Endothelial cell of umbilical vein (primary cell): Measurements from ENCODE around the gene SLC6A9. TPM values are rescaled to one million over a fixed set of nuclear protein-coding genes. Genes with fewer than 3 reads are reported as not detected.

Experiments
- BruUV-seq: library from RNA; stranded (reverse); fragments of 400-500 nt; replicated peaks from 2 replicates; lab custom pipeline; 2021; lab: Mats Ljungman, UMichigan
- CTCF ChIA-PET: fragments of 300-600, 350-600 bp; sonication (Branson Sonifier 250); formaldehyde crosslinking; loops from one replicate; lab custom pipeline; 2021; ENCODE audit warnings: antibody characterized with exemption, inconsistent platforms; lab: Charles Lee
- POLR2A ChIA-PET: fragments of 300-600, 350-600 bp; sonication (Branson Sonifier 250); formaldehyde crosslinking; loops from one replicate; lab custom pipeline; 2021; ENCODE audit warnings: antibody characterized with exemption, inconsistent platforms; lab: Charles Lee
- DNase-seq: peaks from one replicate; pipeline ENCODE4 v3.0.0-alpha.2; 2011; ENCODE audit warnings: low read depth, low spot score
- FAIRE-seq: peaks from 2 replicates; lab custom pipeline; 2011; peaks lifted over from hg19 to GRCh38; lab: Jason Lieb, UNC
- H2AFZ ChIP-seq: 2 replicates; pipeline ENCODE4 v1.6.0; 2012; ENCODE audit warnings: low read depth, low read length, control low read depth, inconsistent platforms
- H3K27ac ChIP-seq: 2 replicates; pipeline ENCODE4 v1.5.1; 2011; ENCODE audit warnings: low read depth, mild to moderate bottlenecking, control low read depth, low read length, moderate library complexity; ENCODE audit not compliant: insufficient read depth
- H3K27me3 ChIP-seq, 2 experiments: 2 replicates each; pipeline versions ENCODE4 v1.6.0 to v1.6.1; 2011; ENCODE audit warnings: low read length in 2 of 2, mixed read lengths in 1 of 2; ENCODE audit not compliant: control insufficient read depth in 2 of 2, insufficient read depth in 2 of 2
- H3K36me3 ChIP-seq, 2 experiments: 2 replicates in 1 of 2; 3 replicates in 1 of 2; pipeline ENCODE4 v1.5.1; 2011; ENCODE audit warnings: low read length in 2 of 2, mild to moderate bottlenecking in 1 of 2, moderate library complexity in 1 of 2; ENCODE audit not compliant: control insufficient read depth in 2 of 2, insufficient read depth in 2 of 2; ENCODE audit errors: extremely low read depth in 1 of 2
- H3K4me1 ChIP-seq: 3 replicates; pipeline ENCODE4 v1.5.1; 2011; ENCODE audit warnings: mild to moderate bottlenecking, low read length; ENCODE audit not compliant: control insufficient read depth, insufficient read depth; ENCODE audit errors: extremely low read depth
- H3K4me2 ChIP-seq: 2 replicates; pipeline ENCODE4 v1.6.1; 2011; ENCODE audit warnings: low read length, control low read depth, mixed read lengths; ENCODE audit not compliant: insufficient read depth
- H3K4me3 ChIP-seq, 3 experiments: fragments of 200-600 bp in 1 of 3; sonication (generic), shearing (Covaris generic) in 1 of 3; replicated peaks in 1 of 3; 2 replicates each; pipeline ENCODE4 v1.5.1; 2011 to 2016; ENCODE audit warnings: control low read depth in 3 of 3, low read length in 3 of 3, mild to moderate bottlenecking in 2 of 3, inconsistent platforms in 1 of 3, low read depth in 1 of 3, moderate library complexity in 1 of 3; ENCODE audit not compliant: insufficient read depth in 1 of 3
- H3K79me2 ChIP-seq: 2 replicates; pipeline ENCODE4 v1.6.0; 2012; ENCODE audit warnings: low read length, inconsistent platforms; ENCODE audit not compliant: control insufficient read depth, insufficient read depth
- H3K9ac ChIP-seq: replicated peaks from 2 replicates; pipeline ENCODE3; 2011; ENCODE audit warnings: low read length, control low read depth; ENCODE audit not compliant: insufficient read depth; ENCODE audit errors: extremely low read depth
- H3K9me1 ChIP-seq: replicated peaks from 3 replicates; pipeline ENCODE4 v1.6.0; 2011; ENCODE audit warnings: mild to moderate bottlenecking, low read length; ENCODE audit not compliant: control insufficient read depth, insufficient read depth; ENCODE audit errors: extremely low read depth
- H3K9me3 ChIP-seq: replicated peaks from 2 replicates; pipeline ENCODE4 v1.5.1; 2012; ENCODE audit warnings: low read length, inconsistent platforms; ENCODE audit not compliant: control insufficient read depth, insufficient read depth
- H4K20me1 ChIP-seq: replicated peaks from 2 replicates; pipeline ENCODE3; 2011; ENCODE audit warnings: mild to moderate bottlenecking, low read length; ENCODE audit not compliant: control insufficient read depth, insufficient read depth; ENCODE audit errors: extremely low read depth
- CTCF ChIP-seq, 2 donors: IDR thresholded peaks; 1 replicate in 1 of 2; 2 replicates in 1 of 2; pipeline ENCODE4 v1.5.1; 2011; ENCODE audit warnings: low read length in 2 of 2, mild to moderate bottlenecking in 2 of 2, moderate library complexity in 2 of 2, control low read depth in 1 of 2, inconsistent platforms in 1 of 2, low read depth in 1 of 2; ENCODE audit not compliant: insufficient read depth in 1 of 2; ENCODE audit errors: extremely low read depth in 1 of 2
- EZH2 ChIP-seq: IDR thresholded peaks from 2 replicates; pipeline ENCODE4 v1.6.1; 2012; ENCODE audit warnings: borderline replicate concordance, low read depth, mild to moderate bottlenecking, moderate library complexity, low read length, inconsistent platforms; ENCODE audit not compliant: severe bottlenecking
- FOS ChIP-seq: IDR thresholded peaks from 2 replicates; pipeline ENCODE4 v1.6.1; 2011; ENCODE audit warnings: mild to moderate bottlenecking, low read length, moderate library complexity, borderline replicate concordance; ENCODE audit not compliant: insufficient read depth
- GATA2 ChIP-seq: IDR thresholded peaks from 2 replicates; pipeline ENCODE4 v1.7.0; 2011; ENCODE audit warnings: low read depth, mild to moderate bottlenecking, moderate library complexity, mixed read lengths, low read length; ENCODE audit not compliant: insufficient read length, insufficient read depth
- JUN ChIP-seq: IDR thresholded peaks from 2 replicates; pipeline ENCODE4 v1.6.1; 2011; ENCODE audit warnings: borderline replicate concordance, low read depth; ENCODE audit not compliant: insufficient read length, insufficient read depth
- MAX ChIP-seq: IDR thresholded peaks from 2 replicates; pipeline ENCODE4 v1.6.1; 2011; ENCODE audit not compliant: insufficient read depth, insufficient read length
- MYC ChIP-seq: IDR thresholded peaks from one replicate; pipeline ENCODE4 v1.6.1; 2011; ENCODE audit warnings: mild to moderate bottlenecking, low read depth, low read length
- POLR2A ChIP-seq: IDR thresholded peaks from 2 replicates; pipeline ENCODE4 v1.6.1; 2012; ENCODE audit warnings: low read depth, mild to moderate bottlenecking, control low read depth, low read length
- POLR2AphosphoS5 ChIP-seq: IDR thresholded peaks from 2 replicates; pipeline ENCODE4 v1.6.1; 2012; ENCODE audit warnings: low read depth, mild to moderate bottlenecking, control low read depth, low read length, moderate library complexity; ENCODE audit not compliant: insufficient read depth
- dilution Hi-C: fragments of 300-500 bp; cut with MboI; formaldehyde crosslinking; loops from one replicate; pipeline ENCODE4 v1.15.0; 2019; ENCODE audit warnings: low sequenced_read_pairs; ENCODE audit not compliant: extremely low pct_ligation_motif_present
- intact Hi-C: fragments of 100-400 bp; cut with micrococcal nuclease; formaldehyde crosslinking; loops from one replicate; pipeline ENCODE4 v1.10.0; 2022
- polyA plus RNA-seq, 4 experiments: library from polyadenylated mRNA; depleted of rRNA in 3 of 4; stranded (reverse) in 3 of 4; unstranded in 1 of 4; fragments of >200 nt; gene quantifications; 2 replicates each; pipeline versions ENCODE4 v1.2.1 to v1.2.3, GENCODE V29; 2011 to 2012; ENCODE audit warnings: missing spikeins in 1 of 4
- total RNA-seq: library from RNA; stranded (reverse); gene quantifications from 2 replicates; pipeline ENCODE4 v1.2.3, GENCODE V29; 2021

SLC6A9 gene
- total and polyA plus RNA-seq, 2 donors (not counting 3 experiments of a cell fraction or from before 2014, with no cell fraction given) = 0.80 to 1.5 TPM

- H3K9me3 ChIP-seq = no peaks in the 10 kb centered on the region
- dilution Hi-C loops = no loop called here
- H3K4me1 ChIP-seq = peaks cover 11% of the 10 kb centered on the region
- no TSS peak for BruUV-seq
- intact Hi-C loops = no loop called here
- no peaks in the 10 kb centered on the region for H3K27me3 ChIP-seq
- H4K20me1 ChIP-seq = no peaks in the 10 kb centered on the region
- no peak overlapping the region for H3K4me3 ChIP-seq
- H3K9me1 ChIP-seq = no peaks in the 10 kb centered on the region
- no peak overlapping the region for H3K4me2 ChIP-seq
- TF ChIP-seq FOS (peak; percentile 46), MAX (no peak), POLR2A (no peak)
- peaks cover 5% of the 10 kb centered on the region for H3K79me2 ChIP-seq
- H3K36me3 ChIP-seq = peaks cover 0 to 6% of the 10 kb centered on the region in 2 experiments
- CTCF ChIA-PET = interaction anchor here (1.0 to 6.9 kb wide), 2 partner anchors 8 to 187 kb away, joined by 3 to 69 read pairs; no protein-coding TSS in a partner anchor
- H3K27ac ChIP-seq = no peak overlapping the region
- no peak overlapping the region for H2AFZ ChIP-seq
- no peak for FAIRE-seq
- no peak for DNase-seq
- POLR2A ChIA-PET = no interaction called here
- H3K9ac ChIP-seq = no peak overlapping the region
Observed at GRCh38 chr1:43951021-43951985, 80.0 kb downstream of the SLC6A9 start.

- CTCF ChIA-PET = interaction anchor here (6.9 kb wide), 1 partner anchor 185 kb away, joined by 69 read pairs; no protein-coding TSS in a partner anchor
- peaks cover 5% of the 10 kb centered on the region for H3K79me2 ChIP-seq
- intact Hi-C loops = loop anchor here (5.0 kb wide), 1 partner anchor 98 kb away; no protein-coding TSS in a partner anchor
Observed at GRCh38 chr1:43949678-43950077, 81.6 kb downstream of the SLC6A9 start.

More at GRCh38 chr1:43949678-43950077, 81.6 kb downstream of the SLC6A9 start:
- dilution Hi-C loops = loop anchor here (25.0 kb wide), 1 partner anchor 187 kb away; no protein-coding TSS in a partner anchor
- H3K9me1 ChIP-seq = no peaks in the 10 kb centered on the region
- TF ChIP-seq MAX (no peak), GATA2 (no peak), EZH2 (no peak), CTCF (IDR thresholded peaks at IDR 0.05; ENCODE audit: extremely low read depth in 1 of 2, insufficient read depth in 1 of 2, low read depth in 1 of 2, low read length in 2 of 2) (no peak), FOS (no peak), POLR2A (no peak), POLR2AphosphoS5 (no peak), MYC (no peak), JUN (no peak)
- POLR2A ChIA-PET = no interaction called here
- H3K27me3 ChIP-seq = no peaks in the 10 kb centered on the region
- H3K27ac ChIP-seq = no peak overlapping the region
- DNase-seq (no peak), FAIRE-seq (no peak)
- no TSS peak for BruUV-seq
- no peak overlapping the region for H2AFZ ChIP-seq
- H3K4me3 ChIP-seq = no peak overlapping the region
- H3K4me2 ChIP-seq = no peak overlapping the region
- no peaks in the 10 kb centered on the region for H4K20me1 ChIP-seq
- H3K9ac ChIP-seq = no peak overlapping the region
- H3K4me1 ChIP-seq = peaks cover 20% of the 10 kb centered on the region
- no peaks in the 10 kb centered on the region for H3K9me3 ChIP-seq
- peaks cover 0 to 4% of the 10 kb centered on the region in 2 experiments for H3K36me3 ChIP-seq
